Breast epithelium (tissue), 4 donors: ENCODE results near the gene APIP. TPM values are rescaled to one million over a fixed set of nuclear protein-coding genes. Genes with fewer than 3 reads are reported as not detected.

Experiments
- DNase-seq, 2 donors: peaks; one replicate each; pipeline ENCODE4 v3.0.0-alpha.2; 2019; ENCODE audit warnings: low spot score in 2 of 2
- H3K27ac ChIP-seq, 2 donors: fragments of 200-600 bp; sonication (generic) in 1 of 2; one replicate each; pipeline ENCODE4 v1.5.1; 2016 to 2019; ENCODE audit warnings: mild to moderate bottlenecking in 1 of 2
- H3K27me3 ChIP-seq, 2 donors: fragments of 200-600 bp; sonication (generic) in 1 of 2; one replicate each; pipeline versions ENCODE4 v1.5.1 to v1.6.0; 2017 to 2019; ENCODE audit warnings: control low read depth in 1 of 2, mild to moderate bottlenecking in 1 of 2
- H3K36me3 ChIP-seq: fragments of 200-600 bp; one replicate; pipeline ENCODE4 v1.5.1; 2019
- H3K4me1 ChIP-seq, 2 donors: fragments of 200-600 bp; sonication (generic); one replicate each; pipeline ENCODE4 v1.5.1; 2016 to 2019; ENCODE audit warnings: control low read depth in 1 of 2
- H3K4me3 ChIP-seq, 3 donors: fragments of 200-600 bp; sonication (generic); 1 replicate in 2 of 3; 2 replicates in 1 of 3; pipeline ENCODE4 v1.5.1; 2016 to 2019; ENCODE audit warnings: mild to moderate bottlenecking in 3 of 3, moderate library complexity in 2 of 3
- H3K9me3 ChIP-seq, 2 donors: fragments of 200-600 bp; sonication (generic) in 1 of 2; one replicate each; pipeline ENCODE4 v1.5.1; 2016 to 2019; ENCODE audit warnings: control low read depth in 1 of 2
- CTCF ChIP-seq, 3 donors: fragments of 450-650 bp; IDR thresholded peaks; one replicate each; pipeline ENCODE4 v1.5.1; 2016 to 2017; ENCODE audit warnings: antibody characterized with exemption in 3 of 3, mild to moderate bottlenecking in 3 of 3, moderate library complexity in 3 of 3
- POLR2A ChIP-seq: fragments of 450-650 bp; IDR thresholded peaks from one replicate; pipeline ENCODE4 v1.6.1; 2016; ENCODE audit warnings: antibody characterized with exemption, mild to moderate bottlenecking, moderate library complexity
- POLR2AphosphoS5 ChIP-seq, 3 donors: sonication (generic); formaldehyde crosslinking; IDR thresholded peaks; one replicate each; pipeline ENCODE4 v1.6.1; 2017; ENCODE audit warnings: antibody characterized with exemption in 3 of 3
- intact Hi-C: fragments of 100-400 bp; cut with DNase I; formaldehyde crosslinking; loops from one replicate; pipeline ENCODE4 v1.15.1; 2023; ENCODE audit warnings: low total_unique reads
- total RNA-seq, 3 donors: library from RNA; depleted of rRNA; stranded (reverse); fragments of >200 nt; gene quantifications; one replicate each; pipeline ENCODE4 v1.1.0, GENCODE V29; 2016

APIP gene
- total RNA-seq, 3 donors from 2014 or later = 27.7 to 46.4 (median 29.8) TPM

- Histone ChIP-seq H3K27ac (no peak overlapping the region), H3K36me3 (no peaks in the 10 kb centered on the region), H3K4me3 (no peak overlapping the region), H3K4me1 (no peaks in the 10 kb centered on the region), H3K27me3 (no peaks in the 10 kb centered on the region), H3K9me3 (no peaks in the 10 kb centered on the region)
- intact Hi-C loops = loop anchor here (5.0 kb wide), 1 partner anchor 1437 kb away; no protein-coding TSS in a partner anchor
- DNase-seq = no peak
- TF ChIP-seq POLR2AphosphoS5 (IDR thresholded peaks at IDR 0.05) (no peak), POLR2A (no peak), CTCF (IDR thresholded peaks at IDR 0.05) (no peak)
These were observed 71.6 kb downstream of the APIP start for GRCh38 chr11:34844463-34845112.

DNA sequence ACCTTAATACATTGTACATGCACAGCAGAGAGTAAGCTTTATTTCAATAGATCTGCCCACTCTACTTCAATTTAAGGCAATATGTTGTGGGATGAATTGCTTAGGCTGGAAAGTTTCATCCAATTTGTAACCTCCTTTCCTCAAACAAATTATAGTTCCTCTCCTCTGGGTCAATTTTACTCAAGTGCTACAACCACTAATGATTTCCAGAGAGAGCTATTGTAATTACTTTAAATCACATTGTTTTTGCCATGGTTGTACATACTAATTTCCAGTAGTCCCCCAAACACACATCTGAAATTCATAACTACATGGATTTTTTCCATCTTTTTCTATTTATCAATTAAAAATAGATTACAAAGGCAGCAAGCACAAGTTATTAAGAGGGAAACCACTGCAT lies 72.9 kb downstream of the APIP start:
- Histone ChIP-seq H3K4me3 (no peak overlapping the region), H3K4me1 (no peaks in the 10 kb centered on the region), H3K9me3 (no peaks in the 10 kb centered on the region), H3K36me3 (no peaks in the 10 kb centered on the region), H3K27me3 (no peaks in the 10 kb centered on the region), H3K27ac (no peak overlapping the region)
- TF ChIP-seq CTCF (IDR thresholded peaks at IDR 0.05) (no peak), POLR2AphosphoS5 (IDR thresholded peaks at IDR 0.05) (no peak), POLR2A (no peak)
- intact Hi-C loops = loop anchor here (5.0 kb wide), 1 partner anchor 1436 kb away; no protein-coding TSS in a partner anchor
- DNase-seq = no peak

- TF ChIP-seq CTCF (IDR thresholded peaks at IDR 0.05) (no peak), POLR2A (no peak), POLR2AphosphoS5 (IDR thresholded peaks at IDR 0.05) (no peak)
- no peak overlapping the region for H3K4me3 ChIP-seq
- no peaks in the 10 kb centered on the region for H3K9me3 ChIP-seq
- no peak for DNase-seq
- H3K36me3 ChIP-seq = no peaks in the 10 kb centered on the region
- H3K4me1 ChIP-seq = no peaks in the 10 kb centered on the region
- intact Hi-C loops = loop anchor here (5.0 kb wide), 1 partner anchor 1434 kb away; no protein-coding TSS in a partner anchor
- H3K27me3 ChIP-seq = no peaks in the 10 kb centered on the region
- no peak overlapping the region for H3K27ac ChIP-seq
These were observed 75.3 kb downstream of the APIP start for GRCh38 chr11:34840736-34841386.

- intact Hi-C loops = loop anchor here (5.0 kb wide), 1 partner anchor 1433 kb away; no protein-coding TSS in a partner anchor
- TF ChIP-seq POLR2A (no peak), CTCF (IDR thresholded peaks at IDR 0.05) (no peak), POLR2AphosphoS5 (IDR thresholded peaks at IDR 0.05) (no peak)
- H3K9me3 ChIP-seq = no peaks in the 10 kb centered on the region
These were observed 76.2 kb downstream of the APIP start for GRCh38 chr11:34839969-34840368.

More at GRCh38 chr11:34839969-34840368, 76.2 kb downstream of the APIP start:
- no peaks in the 10 kb centered on the region for H3K36me3 ChIP-seq
- no peaks in the 10 kb centered on the region for H3K27me3 ChIP-seq
- no peaks in the 10 kb centered on the region for H3K4me1 ChIP-seq
- H3K27ac ChIP-seq = no peak overlapping the region
- H3K4me3 ChIP-seq = no peak overlapping the region
- DNase-seq = no peak
